ENCODE measurements around the gene MRPL28.

DNA sequence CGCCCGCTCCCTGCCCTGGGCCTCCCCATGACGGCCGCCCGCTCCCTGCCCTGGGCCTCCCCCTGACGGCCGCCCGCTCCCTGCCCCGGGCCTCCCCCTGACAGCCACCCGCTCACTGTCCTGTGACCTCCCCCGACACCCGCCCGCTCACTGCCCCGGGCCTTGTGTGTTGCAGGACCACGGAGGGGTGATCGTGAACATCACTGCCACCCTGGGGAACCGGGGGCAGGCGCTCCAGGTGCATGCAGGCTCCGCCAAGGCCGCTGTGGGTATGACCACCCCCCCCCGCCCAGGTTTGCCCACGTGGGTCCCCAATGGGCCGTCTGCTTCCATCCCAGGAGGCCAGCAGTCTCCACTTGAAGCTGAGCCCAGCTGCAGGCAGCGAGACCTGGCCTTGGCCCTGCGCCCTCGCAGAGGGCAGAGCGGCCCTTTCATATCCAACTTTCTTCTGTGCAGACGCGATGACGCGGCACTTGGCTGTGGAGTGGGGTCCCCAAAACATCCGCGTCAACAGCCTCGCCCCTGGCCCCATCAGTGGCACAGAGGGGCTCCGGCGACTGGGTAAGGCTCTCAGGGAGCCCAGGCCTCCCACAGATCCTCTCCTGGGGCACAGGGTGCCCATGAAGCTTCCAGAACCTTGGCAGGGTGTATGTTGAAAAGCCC is 40.3 kb upstream of the MRPL28 start:
- TF ChIP-seq CTCF (IDR thresholded peaks at IDR 0.05) (no peak), POLR2A (IDR thresholded peaks at IDR 0.05) (no peak)

All from heart left ventricle (tissue), 13 donors.